HCT116 (cell line): ENCODE measurements around the gene AP2S1. TPM values are rescaled to one million over a fixed set of nuclear protein-coding genes. Genes with fewer than 3 reads are reported as not detected.

Experiments used
- ATAC-seq: fragments of 200-7000 bp; cut with Tn5 transposase; 2 replicates; pipeline ENCODE4 v1.9.1; 2020; ENCODE audit warnings: mild to moderate bottlenecking, moderate library complexity
- BruUV-seq: library from RNA; stranded (reverse); fragments of 400-500 nt; replicated peaks from 2 replicates; lab custom pipeline; 2021; lab: Mats Ljungman, UMichigan
- CTCF ChIA-PET: fragments of 300-600 bp; sonication (Branson Sonifier 250); formaldehyde crosslinking; loops from one replicate; lab custom pipeline; 2021; ENCODE audit warnings: antibody characterized with exemption; lab: Charles Lee
- POLR2A ChIA-PET: fragments of 300-600, 350-600 bp; sonication (Branson Sonifier 250); formaldehyde crosslinking; loops from one replicate; lab custom pipeline; 2021; ENCODE audit warnings: antibody characterized with exemption; lab: Charles Lee
- RAD21 ChIA-PET, 2 experiments: fragments of 300-600 bp; sonication (Branson Sonifier 250); formaldehyde crosslinking; loops; one replicate each; lab custom pipeline; 2023; ENCODE audit warnings: low total read pairs in 2 of 2; ENCODE audit not compliant: uncharacterized antibody in 2 of 2, unreplicated experiment in 2 of 2, low non-redundant PET in 1 of 2; lab: Charles Lee
- DNase-seq: peaks from one replicate; pipeline ENCODE4 v3.0.0-alpha.2; 2010; ENCODE audit warnings: low read depth, low spot score
- H2AFZ ChIP-seq: fragments of 200-600 bp; shearing (Covaris generic), sonication (generic); 2 replicates; pipeline ENCODE4 v1.6.1; 2017; ENCODE audit warnings: low read depth, mixed run types, mixed read lengths, antibody characterized with exemption, low read length; ENCODE audit not compliant: poor library complexity, severe bottlenecking
- H3K27ac ChIP-seq: 2 replicates; pipeline ENCODE4 v1.5.1; 2012; ENCODE audit warnings: low read depth, low read length
- H3K27me3 ChIP-seq: fragments of 200-600 bp; sonication (generic); 2 replicates; pipeline ENCODE4 v1.6.1; 2016; ENCODE audit warnings: mixed run types, low read length, mixed read lengths; ENCODE audit not compliant: insufficient read depth
- H3K36me3 ChIP-seq, 2 experiments: fragments of 200-500 bp in 1 of 2; fragments of 200-600 bp in 1 of 2; sonication (Bioruptor generic) in 1 of 2; sonication (generic) in 1 of 2; 2 replicates each; pipeline versions ENCODE4 v1.5.1 to v1.6.1; 2014 to 2016; ENCODE audit warnings: low read length in 2 of 2, inconsistent platforms in 1 of 2, mixed read lengths in 1 of 2, mixed run types in 1 of 2; ENCODE audit not compliant: insufficient read depth in 2 of 2, control insufficient read depth in 1 of 2
- H3K4me1 ChIP-seq, 2 experiments: fragments of 200-600 bp in 1 of 2; sonication (generic) in 1 of 2; 2 replicates each; pipeline versions ENCODE4 v1.5.1 to v1.6.1; 2012 to 2017; ENCODE audit warnings: low read length in 2 of 2, inconsistent platforms in 1 of 2, mild to moderate bottlenecking in 1 of 2, mixed read lengths in 1 of 2, mixed run types in 1 of 2, moderate library complexity in 1 of 2; ENCODE audit not compliant: insufficient read depth in 2 of 2, control insufficient read depth in 1 of 2
- H3K4me2 ChIP-seq: fragments of 200-600 bp; sonication (generic); 2 replicates; pipeline ENCODE4 v1.6.1; 2017; ENCODE audit warnings: mixed run types, low read length, mixed read lengths
- H3K4me3 ChIP-seq, 2 experiments: fragments of 200-600 bp in 1 of 2; sonication (generic) in 1 of 2; replicated peaks in 1 of 2; 2 replicates each; pipeline ENCODE4 v1.5.1; 2011 to 2016; ENCODE audit warnings: low read length in 2 of 2, control low read depth in 1 of 2, low read depth in 1 of 2, mild to moderate bottlenecking in 1 of 2, mixed read lengths in 1 of 2, mixed run types in 1 of 2
- H3K79me2 ChIP-seq: fragments of 200-600 bp; sonication (generic); 2 replicates; pipeline ENCODE4 v1.6.1; 2017; ENCODE audit warnings: mild to moderate bottlenecking, mixed run types, low read length, moderate library complexity, mixed read lengths; ENCODE audit not compliant: insufficient read depth
- H3K9ac ChIP-seq: fragments of 200-600 bp; sonication (generic); 2 replicates; pipeline ENCODE4 v1.6.1; 2016; ENCODE audit warnings: low read length, mixed read lengths
- H3K9me2 ChIP-seq: fragments of 200-600 bp; sonication (generic), shearing (Covaris generic); 2 replicates; pipeline ENCODE4 v1.6.1; 2017; ENCODE audit warnings: mixed run types, mild to moderate bottlenecking, moderate library complexity; ENCODE audit not compliant: insufficient read depth
- H3K9me3 ChIP-seq, 2 experiments: fragments of 200-500 bp in 1 of 2; fragments of 200-600 bp in 1 of 2; sonication (Bioruptor generic) in 1 of 2; sonication (generic) in 1 of 2; 2 replicates each; pipeline ENCODE4 v1.6.1; 2014 to 2017; ENCODE audit warnings: low read length in 2 of 2, mixed read lengths in 2 of 2, inconsistent platforms in 1 of 2, low read depth in 1 of 2, mild to moderate bottlenecking in 1 of 2, mixed run types in 1 of 2, moderate library complexity in 1 of 2; ENCODE audit not compliant: control insufficient read depth in 1 of 2, insufficient read depth in 1 of 2
- H4K20me1 ChIP-seq: fragments of 200-600 bp; sonication (generic), shearing (Covaris generic); 2 replicates; pipeline ENCODE4 v1.6.1; 2017; ENCODE audit warnings: mixed run types, mild to moderate bottlenecking, moderate library complexity; ENCODE audit not compliant: insufficient read depth
- CBX3 ChIP-seq: IDR thresholded peaks from 2 replicates; pipeline ENCODE4 v1.6.1; 2012; ENCODE audit warnings: low read depth
- EGR1 ChIP-seq: IDR thresholded peaks from 2 replicates; pipeline ENCODE4 v1.6.1; 2012; ENCODE audit warnings: low read depth
- ELF1 ChIP-seq: IDR thresholded peaks from 2 replicates; pipeline ENCODE4 v1.6.1; 2012; ENCODE audit warnings: low read depth, borderline replicate concordance
- EZH2 ChIP-seq: fragments of 200-600 bp; sonication (generic); IDR thresholded peaks from 2 replicates; pipeline ENCODE4 v1.6.1; 2017; ENCODE audit warnings: antibody characterized with exemption, mixed run types
- EZH2phosphoT487 ChIP-seq: fragments of 200-600 bp; IDR thresholded peaks from 2 replicates; pipeline ENCODE4 v1.6.1; 2018; ENCODE audit warnings: antibody characterized with exemption, borderline replicate concordance
- FOSL1 ChIP-seq: IDR thresholded peaks from 2 replicates; pipeline ENCODE4 v1.6.1; 2012; ENCODE audit warnings: low read depth
- JUND ChIP-seq: IDR thresholded peaks from 2 replicates; pipeline ENCODE4 v1.6.1; 2012
- POLR2AphosphoS5 ChIP-seq: IDR thresholded peaks from 2 replicates; pipeline ENCODE4 v1.6.1; 2011; ENCODE audit warnings: mild to moderate bottlenecking, low read depth, low read length, moderate library complexity
- SP1 ChIP-seq: IDR thresholded peaks from 2 replicates; pipeline ENCODE4 v1.6.1; 2012; ENCODE audit warnings: low read depth
- SRF ChIP-seq: IDR thresholded peaks from 2 replicates; pipeline ENCODE4 v1.6.1; 2012; ENCODE audit warnings: low read depth
- TCF7L2 ChIP-seq: IDR thresholded peaks from 2 replicates; pipeline ENCODE4 v1.7.0; 2011; ENCODE audit warnings: borderline replicate concordance, inconsistent platforms; ENCODE audit not compliant: insufficient read depth, insufficient read length; ENCODE audit errors: extremely low read depth
- YY1 ChIP-seq: IDR thresholded peaks from 2 replicates; pipeline ENCODE4 v1.6.1; 2011; ENCODE audit warnings: low read length, low read depth, moderate library complexity, mild to moderate bottlenecking; ENCODE audit not compliant: insufficient replicate concordance; ENCODE audit errors: extremely low read depth
- ZFX ChIP-seq: fragments of 450-650 bp; IDR thresholded peaks from 2 replicates; pipeline ENCODE4 v1.6.1; 2017
- ZNF274 ChIP-seq: fragments of 200-500 bp; sonication (Bioruptor generic); IDR thresholded peaks from 2 replicates; pipeline ENCODE4 v1.6.1; 2014; ENCODE audit warnings: mild to moderate bottlenecking, low read depth, low read length, inconsistent platforms
- intact Hi-C: fragments of 100-400 bp; cut with micrococcal nuclease; formaldehyde crosslinking; loops from 2 replicates; pipeline ENCODE4 v1.10.0; 2022
- total RNA-seq: library from RNA; stranded (reverse); gene quantifications from one replicate; pipeline ENCODE4 v1.2.1, GENCODE V29; 2021; ENCODE audit not compliant: unreplicated experiment
- TF ChIP-seq, protein P1 (sequence below): IDR thresholded peaks from 2 replicates; pipeline ENCODE4 v1.6.1; 2011; ENCODE audit warnings: mild to moderate bottlenecking, low read length, moderate library complexity; ENCODE audit not compliant: insufficient replicate concordance; ENCODE audit errors: extremely low read depth
- TF ChIP-seq, protein P2 (sequence below): IDR thresholded peaks from 2 replicates; pipeline ENCODE4 v1.6.1; 2012; ENCODE audit warnings: low read depth
- TF ChIP-seq, protein P3 (sequence below): IDR thresholded peaks from 2 replicates; pipeline ENCODE4 v1.6.1; 2012
- TF ChIP-seq, protein P4 (sequence below), 3 experiments: fragments of 200-600 bp in 1 of 3; sonication (generic) in 1 of 3; IDR thresholded peaks in 2 of 3; conservative IDR thresholded peaks in 1 of 3; 2 replicates each; pipeline ENCODE4 v1.5.1; 2012 to 2017; ENCODE audit warnings: low read depth in 2 of 3, low read length in 2 of 3, antibody characterized with exemption in 1 of 3, borderline replicate concordance in 1 of 3, control low read depth in 1 of 3, mild to moderate bottlenecking in 1 of 3, mixed read lengths in 1 of 3, mixed run types in 1 of 3, moderate library complexity in 1 of 3; ENCODE audit not compliant: insufficient read depth in 1 of 3
- TF ChIP-seq, protein P5 (sequence below): IDR thresholded peaks from 2 replicates; pipeline ENCODE4 v1.6.1; 2012

Gene AP2S1
- total RNA-seq, 1 experiment from 2014 or later = 296 TPM

DNA sequence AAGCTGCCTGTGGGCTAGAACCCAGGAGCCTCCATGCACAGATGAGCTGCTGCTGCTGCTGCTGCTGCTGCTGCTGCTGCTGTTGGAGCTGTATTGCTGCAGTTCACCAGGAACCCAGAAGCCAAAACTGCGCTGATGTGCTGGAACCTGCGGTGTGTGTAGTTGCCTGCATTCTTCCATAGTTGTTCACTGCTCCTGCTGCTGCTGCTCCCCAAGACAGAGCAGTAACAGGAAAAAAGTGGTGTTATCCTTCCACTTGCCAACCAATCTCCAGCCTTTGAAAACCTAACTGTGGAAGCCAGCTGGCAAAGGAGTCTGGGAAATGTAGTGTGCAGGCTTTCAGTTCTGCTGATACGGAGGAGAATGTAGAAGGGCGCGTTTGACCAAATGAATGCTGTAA, 48.1 kb upstream of the AP2S1 start:
- intact Hi-C loops = no loop called here
- ATAC-seq (no peak), DNase-seq (no peak)
- no peak overlapping the region for H2AFZ ChIP-seq
- H3K27me3 ChIP-seq = no peaks in the 10 kb centered on the region
- no peak overlapping the region for H3K4me2 ChIP-seq
- ChIA-PET POLR2A (no interaction called here), RAD21 (no interaction called here), CTCF (no interaction called here)
- H3K9me2 ChIP-seq = no peaks in the 10 kb centered on the region
- no peaks in the 10 kb centered on the region for H3K9me3 ChIP-seq
- BruUV-seq = no TSS peak
- H4K20me1 ChIP-seq = peaks cover 5% of the 10 kb centered on the region; the same call in 1 of the 2 replicates
- no peak overlapping the region for H3K9ac ChIP-seq
- no peak overlapping the region for H3K27ac ChIP-seq
- no peak overlapping the region for H3K4me3 ChIP-seq
- H3K4me1 ChIP-seq = peaks cover 42 to 60% of the 10 kb centered on the region in 2 experiments
- H3K36me3 ChIP-seq = no peaks in the 10 kb centered on the region
- TF ChIP-seq TCF7L2 (no peak), FOSL1 (no peak), ZNF274 (no peak), SRF (no peak), EZH2phosphoT487 (no peak), ZFX (no peak), YY1 (no peak), EZH2 (no peak), POLR2AphosphoS5 (no peak), SP1 (no peak), JUND (no peak), ELF1 (no peak), EGR1 (no peak), CBX3 (no peak)
- TF ChIP-seq, protein P1, sequence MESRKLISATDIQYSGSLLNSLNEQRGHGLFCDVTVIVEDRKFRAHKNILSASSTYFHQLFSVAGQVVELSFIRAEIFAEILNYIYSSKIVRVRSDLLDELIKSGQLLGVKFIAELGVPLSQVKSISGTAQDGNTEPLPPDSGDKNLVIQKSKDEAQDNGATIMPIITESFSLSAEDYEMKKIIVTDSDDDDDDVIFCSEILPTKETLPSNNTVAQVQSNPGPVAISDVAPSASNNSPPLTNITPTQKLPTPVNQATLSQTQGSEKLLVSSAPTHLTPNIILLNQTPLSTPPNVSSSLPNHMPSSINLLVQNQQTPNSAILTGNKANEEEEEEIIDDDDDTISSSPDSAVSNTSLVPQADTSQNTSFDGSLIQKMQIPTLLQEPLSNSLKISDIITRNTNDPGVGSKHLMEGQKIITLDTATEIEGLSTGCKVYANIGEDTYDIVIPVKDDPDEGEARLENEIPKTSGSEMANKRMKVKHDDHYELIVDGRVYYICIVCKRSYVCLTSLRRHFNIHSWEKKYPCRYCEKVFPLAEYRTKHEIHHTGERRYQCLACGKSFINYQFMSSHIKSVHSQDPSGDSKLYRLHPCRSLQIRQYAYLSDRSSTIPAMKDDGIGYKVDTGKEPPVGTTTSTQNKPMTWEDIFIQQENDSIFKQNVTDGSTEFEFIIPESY = no peak
- TF ChIP-seq, protein P2, sequence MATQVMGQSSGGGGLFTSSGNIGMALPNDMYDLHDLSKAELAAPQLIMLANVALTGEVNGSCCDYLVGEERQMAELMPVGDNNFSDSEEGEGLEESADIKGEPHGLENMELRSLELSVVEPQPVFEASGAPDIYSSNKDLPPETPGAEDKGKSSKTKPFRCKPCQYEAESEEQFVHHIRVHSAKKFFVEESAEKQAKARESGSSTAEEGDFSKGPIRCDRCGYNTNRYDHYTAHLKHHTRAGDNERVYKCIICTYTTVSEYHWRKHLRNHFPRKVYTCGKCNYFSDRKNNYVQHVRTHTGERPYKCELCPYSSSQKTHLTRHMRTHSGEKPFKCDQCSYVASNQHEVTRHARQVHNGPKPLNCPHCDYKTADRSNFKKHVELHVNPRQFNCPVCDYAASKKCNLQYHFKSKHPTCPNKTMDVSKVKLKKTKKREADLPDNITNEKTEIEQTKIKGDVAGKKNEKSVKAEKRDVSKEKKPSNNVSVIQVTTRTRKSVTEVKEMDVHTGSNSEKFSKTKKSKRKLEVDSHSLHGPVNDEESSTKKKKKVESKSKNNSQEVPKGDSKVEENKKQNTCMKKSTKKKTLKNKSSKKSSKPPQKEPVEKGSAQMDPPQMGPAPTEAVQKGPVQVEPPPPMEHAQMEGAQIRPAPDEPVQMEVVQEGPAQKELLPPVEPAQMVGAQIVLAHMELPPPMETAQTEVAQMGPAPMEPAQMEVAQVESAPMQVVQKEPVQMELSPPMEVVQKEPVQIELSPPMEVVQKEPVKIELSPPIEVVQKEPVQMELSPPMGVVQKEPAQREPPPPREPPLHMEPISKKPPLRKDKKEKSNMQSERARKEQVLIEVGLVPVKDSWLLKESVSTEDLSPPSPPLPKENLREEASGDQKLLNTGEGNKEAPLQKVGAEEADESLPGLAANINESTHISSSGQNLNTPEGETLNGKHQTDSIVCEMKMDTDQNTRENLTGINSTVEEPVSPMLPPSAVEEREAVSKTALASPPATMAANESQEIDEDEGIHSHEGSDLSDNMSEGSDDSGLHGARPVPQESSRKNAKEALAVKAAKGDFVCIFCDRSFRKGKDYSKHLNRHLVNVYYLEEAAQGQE = no peak
- TF ChIP-seq, protein P3, sequence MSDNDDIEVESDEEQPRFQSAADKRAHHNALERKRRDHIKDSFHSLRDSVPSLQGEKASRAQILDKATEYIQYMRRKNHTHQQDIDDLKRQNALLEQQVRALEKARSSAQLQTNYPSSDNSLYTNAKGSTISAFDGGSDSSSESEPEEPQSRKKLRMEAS = no peak
- TF ChIP-seq, protein P4, sequence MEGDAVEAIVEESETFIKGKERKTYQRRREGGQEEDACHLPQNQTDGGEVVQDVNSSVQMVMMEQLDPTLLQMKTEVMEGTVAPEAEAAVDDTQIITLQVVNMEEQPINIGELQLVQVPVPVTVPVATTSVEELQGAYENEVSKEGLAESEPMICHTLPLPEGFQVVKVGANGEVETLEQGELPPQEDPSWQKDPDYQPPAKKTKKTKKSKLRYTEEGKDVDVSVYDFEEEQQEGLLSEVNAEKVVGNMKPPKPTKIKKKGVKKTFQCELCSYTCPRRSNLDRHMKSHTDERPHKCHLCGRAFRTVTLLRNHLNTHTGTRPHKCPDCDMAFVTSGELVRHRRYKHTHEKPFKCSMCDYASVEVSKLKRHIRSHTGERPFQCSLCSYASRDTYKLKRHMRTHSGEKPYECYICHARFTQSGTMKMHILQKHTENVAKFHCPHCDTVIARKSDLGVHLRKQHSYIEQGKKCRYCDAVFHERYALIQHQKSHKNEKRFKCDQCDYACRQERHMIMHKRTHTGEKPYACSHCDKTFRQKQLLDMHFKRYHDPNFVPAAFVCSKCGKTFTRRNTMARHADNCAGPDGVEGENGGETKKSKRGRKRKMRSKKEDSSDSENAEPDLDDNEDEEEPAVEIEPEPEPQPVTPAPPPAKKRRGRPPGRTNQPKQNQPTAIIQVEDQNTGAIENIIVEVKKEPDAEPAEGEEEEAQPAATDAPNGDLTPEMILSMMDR (IDR thresholded peaks at IDR 0.05 in 2 of 3, conservative IDR thresholded peaks at IDR 0.05 in 1 of 3; ENCODE audit: borderline replicate concordance in 1 of 3, insufficient read depth in 1 of 3, low read depth in 2 of 3, low read length in 2 of 3) = no peak
- TF ChIP-seq, protein P5, sequence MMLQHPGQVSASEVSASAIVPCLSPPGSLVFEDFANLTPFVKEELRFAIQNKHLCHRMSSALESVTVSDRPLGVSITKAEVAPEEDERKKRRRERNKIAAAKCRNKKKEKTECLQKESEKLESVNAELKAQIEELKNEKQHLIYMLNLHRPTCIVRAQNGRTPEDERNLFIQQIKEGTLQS = no peak
- peaks cover 93% of the 10 kb centered on the region for H3K79me2 ChIP-seq
